Right atrium auricular region (tissue), 2 donors: Measurements from ENCODE around the gene TNNI3K. TPM values are rescaled to one million over a fixed set of nuclear protein-coding genes. Genes with fewer than 3 reads are reported as not detected.

Experiments used
- DNase-seq: peaks from one replicate; pipeline ENCODE4 v3.0.0-alpha.2; 2019; ENCODE audit warnings: low spot score
- H3K27ac ChIP-seq, 2 donors: fragments of 200-600 bp; sonication (generic); 1 replicate in 1 of 2; 2 replicates in 1 of 2; pipeline ENCODE4 v1.5.1; 2016 to 2019
- H3K27me3 ChIP-seq, 2 donors: fragments of 200-600 bp; sonication (generic); one replicate each; pipeline versions ENCODE4 v1.5.1 to v1.6.0; 2017 to 2019
- H3K36me3 ChIP-seq: fragments of 200-600 bp; sonication (generic); one replicate; pipeline ENCODE4 v1.5.1; 2016
- H3K4me1 ChIP-seq, 2 donors: fragments of 200-600 bp; sonication (generic); one replicate each; pipeline versions ENCODE4 v1.5.1 to v1.6.0; 2017 to 2019
- H3K4me3 ChIP-seq, 2 donors: fragments of 200-600 bp; sonication (generic); 1 replicate in 1 of 2; 2 replicates in 1 of 2; pipeline ENCODE4 v1.5.1; 2017 to 2019; ENCODE audit warnings: mild to moderate bottlenecking in 1 of 2, moderate library complexity in 1 of 2
- H3K9me3 ChIP-seq, 2 donors: fragments of 200-600 bp; sonication (generic); one replicate each; pipeline ENCODE4 v1.5.1; 2019
- CTCF ChIP-seq, 2 donors: fragments of 200-600 bp; sonication (generic); IDR thresholded peaks; one replicate each; pipeline ENCODE4 v1.5.1; 2019; ENCODE audit warnings: antibody characterized with exemption in 2 of 2
- total RNA-seq, 2 donors: library from RNA; depleted of rRNA; stranded (reverse); fragments of >200 nt; gene quantifications; one replicate each; pipeline ENCODE4 v1.1.0, GENCODE V29; 2016

Gene TNNI3K
- total RNA-seq, 2 donors from 2014 or later = 14.6 to 18.3 TPM

GRCh38 chr1:74485622-74486021 lies 250.4 kb downstream of the TNNI3K start:
- Histone ChIP-seq H3K27me3 (no peaks in the 10 kb centered on the region), H3K4me1 (no peaks in the 10 kb centered on the region), H3K9me3 (no peaks in the 10 kb centered on the region), H3K36me3 (no peaks in the 10 kb centered on the region), H3K4me3 (no peak overlapping the region), H3K27ac (no peak overlapping the region)
- TF ChIP-seq CTCF (IDR thresholded peaks at IDR 0.05) = no peak
- no peak for DNase-seq

DNA sequence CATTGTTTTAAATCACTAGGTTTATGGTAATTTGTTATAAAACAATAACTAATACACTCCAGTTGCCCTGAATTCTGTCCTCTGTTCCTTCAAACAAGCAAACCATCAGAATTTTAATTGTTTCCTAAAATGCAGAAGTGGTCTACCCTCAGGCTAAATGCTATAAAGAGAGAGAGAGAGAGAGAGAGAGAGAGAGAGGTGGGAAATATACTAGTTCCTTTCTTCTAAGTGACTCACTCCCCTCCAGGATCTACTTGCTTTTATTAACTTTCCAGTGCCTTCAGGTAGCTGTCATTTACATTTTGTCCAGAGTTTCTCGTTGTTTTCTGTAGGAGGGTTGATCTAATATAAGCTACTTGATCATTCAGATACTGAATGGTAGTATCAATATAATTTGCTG lies 250.8 kb downstream of the TNNI3K start:
- Histone ChIP-seq H3K4me3 (no peak overlapping the region), H3K27ac (no peak overlapping the region), H3K36me3 (no peaks in the 10 kb centered on the region), H3K4me1 (no peaks in the 10 kb centered on the region), H3K27me3 (no peaks in the 10 kb centered on the region), H3K9me3 (no peaks in the 10 kb centered on the region)
- DNase-seq = no peak
- no peak for TF ChIP-seq CTCF (IDR thresholded peaks at IDR 0.05)

DNA sequence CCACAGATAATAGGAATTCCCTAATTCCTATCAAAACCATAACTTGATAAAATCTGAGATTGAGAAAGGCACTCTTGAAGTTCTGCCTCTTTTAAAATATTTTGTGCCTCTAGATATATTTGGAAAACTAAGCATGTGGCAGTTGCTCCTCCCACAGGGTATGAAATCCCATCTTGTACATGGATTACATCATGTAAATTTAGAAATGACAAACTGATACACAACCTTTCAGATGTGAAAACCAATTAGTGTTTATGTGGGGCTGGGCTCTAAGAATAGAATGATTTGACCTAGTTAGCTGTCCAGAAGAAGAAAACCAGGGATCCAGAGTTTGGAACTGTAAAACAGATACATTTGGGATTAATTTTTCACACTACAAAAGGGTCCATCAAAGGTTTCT lies 261.5 kb downstream of the TNNI3K start:
- no peaks in the 10 kb centered on the region for H3K4me1 ChIP-seq
- H3K9me3 ChIP-seq = no peaks in the 10 kb centered on the region
- H3K27me3 ChIP-seq = no peaks in the 10 kb centered on the region
- no peak overlapping the region for H3K27ac ChIP-seq
- H3K36me3 ChIP-seq = no peaks in the 10 kb centered on the region
- TF ChIP-seq CTCF (IDR thresholded peaks at IDR 0.05) = no peak
- no peak overlapping the region for H3K4me3 ChIP-seq
- DNase-seq = no peak

DNA sequence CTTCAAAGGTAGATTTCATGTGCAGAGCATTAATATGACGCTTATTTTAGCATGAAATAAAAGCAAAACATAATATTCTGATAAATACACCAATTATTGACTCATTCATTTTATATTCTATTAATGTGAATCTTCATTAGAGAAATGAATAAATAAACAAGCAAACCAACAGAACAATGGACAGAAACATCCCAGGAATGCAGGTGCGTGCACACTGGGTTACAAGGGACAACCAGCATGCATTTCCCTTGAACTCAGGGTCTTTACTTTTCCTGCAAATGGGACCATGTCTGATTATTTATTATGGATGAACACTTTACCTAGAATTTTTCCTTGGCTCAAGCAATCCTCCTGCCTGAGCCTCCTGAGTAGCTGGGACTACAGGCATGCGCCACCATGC lies 263.7 kb downstream of the TNNI3K start:
- no peak overlapping the region for H3K4me3 ChIP-seq
- TF ChIP-seq CTCF (IDR thresholded peaks at IDR 0.05) = no peak
- H3K9me3 ChIP-seq = no peaks in the 10 kb centered on the region

DNA sequence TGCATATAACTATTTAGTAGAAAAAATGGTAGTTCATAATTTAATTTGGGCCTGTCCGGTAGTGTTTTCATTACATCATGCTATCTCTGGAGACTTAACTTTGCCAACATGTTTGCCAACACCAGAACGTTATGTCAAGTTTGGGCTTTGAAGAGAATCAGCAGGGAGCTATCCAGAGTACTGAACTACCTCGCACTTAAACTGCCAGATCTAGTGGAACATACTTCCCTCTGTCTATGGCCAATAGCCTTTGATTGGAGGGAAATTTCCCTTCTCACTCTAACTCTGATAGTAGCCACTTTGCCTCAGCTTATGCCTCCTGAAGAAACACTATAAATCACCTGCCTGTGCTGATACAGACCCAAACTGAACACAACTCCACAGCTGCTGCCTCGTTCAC lies 267.2 kb downstream of the TNNI3K start:
- H3K9me3 ChIP-seq = no peaks in the 10 kb centered on the region
- H3K4me1 ChIP-seq = no peaks in the 10 kb centered on the region
- DNase-seq = no peak
- H3K27me3 ChIP-seq = no peaks in the 10 kb centered on the region
- no peak overlapping the region for H3K4me3 ChIP-seq
- TF ChIP-seq CTCF (IDR thresholded peaks at IDR 0.05) = no peak
- H3K36me3 ChIP-seq = no peaks in the 10 kb centered on the region
- no peak overlapping the region for H3K27ac ChIP-seq

More for the DNA sequence above, 263.7 kb downstream of the TNNI3K start:
- H3K27me3 ChIP-seq = no peaks in the 10 kb centered on the region
- no peak for DNase-seq
- no peaks in the 10 kb centered on the region for H3K36me3 ChIP-seq
- H3K4me1 ChIP-seq = no peaks in the 10 kb centered on the region
- H3K27ac ChIP-seq = no peak overlapping the region

- no peak overlapping the region for H3K4me3 ChIP-seq
- no peak overlapping the region for H3K27ac ChIP-seq
- DNase-seq = no peak
- H3K4me1 ChIP-seq = no peaks in the 10 kb centered on the region
- TF ChIP-seq CTCF (IDR thresholded peaks at IDR 0.05) = no peak
- H3K27me3 ChIP-seq = no peaks in the 10 kb centered on the region
- no peaks in the 10 kb centered on the region for H3K9me3 ChIP-seq
- H3K36me3 ChIP-seq = no peaks in the 10 kb centered on the region
Observed at GRCh38 chr1:74502858-74503257, 267.7 kb downstream of the TNNI3K start.
